HG03521 (cell line): ENCODE measurements around the gene SLC5A10.
"Not testable (repeated sequence)": the region's sequence is repeated elsewhere in the genome, so short reads cannot be mapped to it uniquely, and the experiment has no call there.

Experiments used
- ATAC-seq: cut with Tn5 transposase; IDR thresholded peaks from one replicate; pipeline ENCODE4 v1.9.1; 2021; ENCODE audit warnings: mild to moderate bottlenecking, moderate library complexity; ENCODE audit not compliant: unreplicated experiment

Gene SLC5A10

GRCh38 chr17:19036186-19036585 lies 84.2 kb downstream of the SLC5A10 start:
- ATAC-seq: not testable (repeated sequence)

DNA sequence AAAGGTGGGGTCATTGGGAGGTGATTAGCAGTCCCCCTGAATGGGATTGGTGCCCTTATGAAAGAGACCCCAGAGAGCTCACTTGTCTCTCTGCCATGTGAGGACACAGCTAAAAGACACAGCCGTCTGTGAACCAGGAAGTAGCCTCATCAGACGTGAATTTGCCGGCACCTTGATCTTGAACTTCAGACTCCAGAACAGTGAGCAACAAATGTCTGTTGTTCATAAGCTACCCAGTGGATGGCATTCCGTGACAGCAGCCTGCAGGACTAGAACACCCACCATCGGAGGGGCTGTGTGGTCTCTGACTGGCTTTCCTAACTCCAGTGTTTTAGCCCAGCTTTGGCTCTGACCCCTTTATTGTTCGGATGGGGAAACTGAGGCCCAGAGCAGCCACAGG lies 85.6 kb downstream of the SLC5A10 start:
- not testable (repeated sequence) for ATAC-seq

- ATAC-seq: not testable (repeated sequence)
Observed at GRCh38 chr17:19038007-19038406, 86.0 kb downstream of the SLC5A10 start.

DNA sequence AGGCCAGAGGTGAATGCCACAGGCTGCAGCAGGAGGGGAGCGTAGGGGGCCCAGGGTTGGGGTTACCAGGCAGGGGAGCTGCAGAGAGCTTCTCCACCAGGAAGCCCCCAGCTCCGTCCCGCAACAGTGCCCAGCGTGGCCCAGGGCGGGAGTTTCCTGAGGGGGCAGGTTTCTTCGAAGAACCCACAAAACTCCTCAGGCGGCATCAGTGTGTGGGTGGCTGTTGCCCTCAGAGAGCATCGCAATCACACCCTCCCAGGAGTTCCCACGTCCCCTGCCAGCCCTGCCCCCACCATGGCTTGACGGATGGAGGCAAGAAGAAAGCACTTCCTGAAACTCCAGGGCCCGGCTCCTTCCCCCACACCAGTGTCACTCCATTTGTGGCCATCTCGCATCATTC lies 86.8 kb downstream of the SLC5A10 start:
- not testable (repeated sequence) for ATAC-seq

DNA sequence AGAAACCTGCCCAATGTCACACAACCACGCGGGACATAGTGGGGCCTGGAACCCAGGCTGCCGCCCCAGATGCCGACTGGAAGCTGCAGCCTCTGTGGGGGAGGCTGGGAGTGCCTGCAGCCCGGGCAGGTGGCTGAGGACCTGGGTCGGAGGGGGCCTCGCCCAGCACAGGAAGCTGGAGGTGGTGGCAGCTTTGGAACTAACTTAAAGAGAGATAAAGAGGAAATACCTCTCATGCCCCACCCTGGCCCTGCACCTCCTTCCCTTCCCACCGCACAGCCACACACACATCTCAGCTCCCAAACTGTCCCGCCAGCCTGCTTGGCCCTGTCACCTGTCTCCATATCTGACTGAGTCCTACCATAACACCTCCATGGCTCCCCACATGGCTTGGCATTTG lies 88.4 kb downstream of the SLC5A10 start:
- not testable (repeated sequence) for ATAC-seq

DNA sequence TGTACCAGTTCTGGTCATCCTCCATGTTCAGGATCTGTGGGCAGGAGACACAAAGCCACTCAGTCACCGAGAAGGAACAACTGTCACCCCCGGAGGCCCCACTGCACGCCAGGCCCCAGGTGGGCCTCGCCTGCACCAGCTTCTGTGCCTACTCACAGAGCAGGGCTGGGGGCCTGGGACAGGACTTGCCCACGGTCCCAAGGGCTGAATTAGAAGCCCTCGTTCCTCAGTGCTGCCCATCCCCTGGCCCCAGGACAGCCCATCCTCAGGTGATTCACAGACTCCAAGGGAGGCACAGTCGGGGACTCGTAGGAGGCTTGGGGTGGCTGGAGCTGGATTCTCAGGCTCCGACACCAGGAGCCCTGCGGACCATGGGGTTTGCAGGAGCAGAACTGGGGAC lies 89.9 kb downstream of the SLC5A10 start:
- ATAC-seq: not testable (repeated sequence)

GRCh38 chr17:19042369-19042768 lies 90.4 kb downstream of the SLC5A10 start:
- not testable (repeated sequence) for ATAC-seq

- ATAC-seq: not testable (repeated sequence)
Observed at GRCh38 chr17:19043032-19043431, 91.1 kb downstream of the SLC5A10 start.

DNA sequence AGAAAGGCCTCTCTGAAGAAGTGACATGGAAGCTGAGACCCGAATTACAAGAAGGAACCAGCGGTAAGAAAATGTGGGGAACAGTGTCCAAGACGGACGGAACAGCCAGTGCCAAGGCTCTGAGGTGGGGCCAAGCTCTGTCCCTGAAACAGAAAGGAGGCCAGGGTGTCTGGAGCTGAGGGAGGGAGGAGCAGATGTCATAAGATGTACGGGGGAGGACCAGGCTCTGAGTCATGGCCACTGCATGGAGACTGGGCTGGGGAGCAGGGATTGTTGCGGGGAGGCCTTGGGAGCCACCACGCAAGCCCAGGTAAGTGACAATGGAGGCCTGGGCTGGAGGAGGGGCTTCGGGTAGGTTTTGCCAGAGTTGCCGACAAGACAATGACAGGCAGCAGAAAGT lies 92.7 kb downstream of the SLC5A10 start:
- ATAC-seq: not testable (repeated sequence)

GRCh38 chr17:19046782-19047375 lies 94.9 kb downstream of the SLC5A10 start, which contains the start of gene GRAP:
GRAP (minus strand) TSS chr17:19046957; CDS start chr17:19046926, 31 bp downstream.
- not testable (repeated sequence) for ATAC-seq

GRCh38 chr17:19047510-19047909 lies 95.5 kb downstream of the SLC5A10 start:
- ATAC-seq: not testable (repeated sequence)

DNA sequence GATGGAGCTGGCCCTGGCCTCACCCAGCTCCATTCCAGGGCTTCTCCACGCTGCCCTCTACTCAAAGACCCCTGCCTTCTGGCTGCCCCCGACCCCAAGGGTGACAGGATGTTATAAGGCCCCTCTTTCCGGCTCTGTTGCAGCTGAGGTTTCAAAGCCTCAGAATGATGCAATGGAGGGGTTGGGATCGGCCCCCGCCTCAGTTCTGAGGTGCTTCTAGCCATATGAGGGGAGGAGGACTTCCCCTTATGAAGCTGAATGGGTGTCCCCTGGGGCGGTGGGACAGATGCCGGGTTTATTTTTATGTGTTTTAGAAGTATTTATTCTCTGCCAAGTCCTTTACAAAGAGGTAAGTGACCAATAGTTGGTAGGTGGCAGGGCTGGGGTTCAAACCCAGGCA lies 96.9 kb downstream of the SLC5A10 start:
- not testable (repeated sequence) for ATAC-seq

DNA sequence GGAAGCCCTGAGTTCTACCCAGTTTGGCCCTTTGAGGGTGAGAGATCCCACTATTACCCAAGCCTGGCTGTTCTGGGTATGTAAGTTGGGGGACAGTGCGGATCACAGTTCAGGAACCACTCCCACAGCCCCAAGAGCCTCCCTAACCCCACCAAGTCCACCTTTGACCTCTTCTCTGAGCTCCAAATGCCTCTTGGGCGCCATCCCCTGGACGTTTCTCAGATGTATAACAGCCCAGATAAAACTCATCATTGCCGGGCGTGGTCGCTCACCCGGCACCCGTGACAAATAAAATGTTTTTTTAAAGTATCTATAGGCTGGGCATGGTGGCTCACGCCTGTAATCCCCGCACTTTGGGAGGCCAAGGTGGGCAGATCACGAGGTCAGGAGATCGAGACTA lies 103.5 kb downstream of the SLC5A10 start:
- ATAC-seq: not testable (repeated sequence)

GRCh38 chr17:19062009-19062717 lies 110.2 kb downstream of the SLC5A10 start:
- ATAC-seq: peak; percentile 55

GRCh38 chr17:19062718-19063325 lies 110.9 kb downstream of the SLC5A10 start:
- ATAC-seq: peak; percentile 61

DNA sequence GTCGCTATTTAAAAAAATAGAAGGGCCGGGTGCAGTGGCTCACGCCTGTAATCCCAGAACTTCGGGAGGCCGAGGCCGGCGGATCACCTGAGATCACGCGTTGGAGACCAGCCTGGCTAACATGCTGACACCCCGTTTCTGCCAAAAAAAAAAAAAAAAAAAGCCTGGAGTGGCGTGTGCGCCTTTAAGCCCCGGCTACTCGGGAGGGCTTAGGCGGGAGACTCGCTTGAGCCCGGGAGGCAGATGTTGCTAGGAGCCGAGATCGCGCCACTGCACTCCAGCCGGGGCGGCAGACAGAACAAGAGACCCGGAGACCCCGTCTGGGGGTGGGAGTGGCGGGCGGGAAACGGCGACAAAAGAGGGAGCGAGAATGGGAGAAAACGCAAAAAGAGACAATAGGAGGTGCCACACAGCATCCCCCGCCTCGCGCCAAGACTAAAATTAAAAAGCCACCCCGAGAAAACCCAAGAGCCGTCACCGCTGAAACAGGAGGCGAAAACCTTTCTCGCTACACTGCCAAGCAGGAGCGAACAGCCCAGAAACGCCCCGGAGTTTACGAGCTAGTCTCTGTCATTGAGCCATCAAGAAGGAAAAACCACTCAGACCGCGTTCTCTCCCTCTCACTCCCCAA lies 111.5 kb downstream of the SLC5A10 start:
- ATAC-seq: not testable (repeated sequence)

DNA sequence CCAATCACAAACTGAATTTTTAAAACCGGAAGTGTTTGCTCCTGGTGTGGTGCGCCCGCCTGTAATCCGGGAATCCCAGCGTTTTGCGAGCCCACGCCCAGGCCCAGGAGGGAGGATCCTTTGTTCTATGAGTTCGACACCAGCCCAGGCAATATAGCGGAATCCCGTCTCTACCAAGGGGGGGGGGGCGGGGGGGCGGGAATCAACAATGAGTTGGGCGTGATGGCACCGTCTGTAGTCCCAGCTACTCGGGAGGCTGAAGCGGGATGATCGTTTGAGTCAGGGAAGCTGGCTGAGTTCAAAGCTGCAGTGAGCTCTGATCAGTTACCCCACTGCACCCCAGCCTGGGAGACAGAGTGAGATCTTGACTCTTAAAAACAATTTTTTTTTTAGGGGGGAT lies 112.4 kb downstream of the SLC5A10 start:
- not testable (repeated sequence) for ATAC-seq

DNA sequence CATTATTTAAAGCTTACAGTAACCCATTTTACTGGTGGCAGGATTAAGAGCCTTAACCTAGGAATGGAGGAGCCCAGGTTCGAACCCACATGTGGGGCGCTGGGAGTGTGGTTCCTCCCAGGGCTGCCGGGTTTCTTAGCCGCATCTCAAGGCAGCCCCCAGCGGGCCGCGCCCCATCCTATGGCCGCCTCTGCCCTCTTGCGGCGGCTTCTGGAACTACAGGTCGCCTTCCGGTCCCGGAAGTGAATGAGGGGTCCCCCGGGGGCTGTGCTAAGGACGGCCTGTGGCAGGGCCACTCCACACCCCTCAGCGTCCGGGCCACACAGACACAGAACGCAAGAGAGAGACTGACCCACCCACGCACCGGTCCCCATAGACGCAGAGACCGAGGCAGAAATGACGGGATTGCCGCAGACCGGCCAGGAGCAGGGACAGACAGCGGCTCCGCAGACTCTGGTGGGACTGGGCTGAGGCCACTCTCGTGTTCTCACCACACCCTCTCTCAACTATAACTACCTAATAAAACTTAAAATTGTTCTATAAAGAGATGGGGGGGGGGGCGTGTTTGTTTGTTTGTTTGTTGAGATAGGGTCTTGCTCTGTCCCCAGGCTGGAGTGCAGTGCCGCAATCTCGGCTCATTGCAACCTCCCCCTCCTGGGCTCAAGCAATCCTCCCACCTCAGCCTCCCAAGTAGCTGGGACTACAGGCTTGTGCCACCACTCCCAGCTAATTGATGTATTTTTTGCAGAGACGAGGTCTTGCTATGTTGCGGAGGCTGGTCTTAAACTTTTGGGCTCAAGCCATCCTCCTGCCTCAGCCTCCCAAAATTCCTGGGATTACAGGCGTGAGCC lies 118.6 kb downstream of the SLC5A10 start:
- not testable (repeated sequence) for ATAC-seq
